Karpas-422 (cell line): ENCODE measurements around the gene CYP4Z1. TPM values are rescaled to one million over a fixed set of nuclear protein-coding genes. Genes with fewer than 3 reads are reported as not detected.

ENCODE experiments used
- DNase-seq: peaks from one replicate; pipeline ENCODE4 v3.0.0-alpha.2; 2015
- H2AFZ ChIP-seq: fragments of 200-600 bp; sonication (generic); 2 replicates; pipeline ENCODE4 v1.6.1; 2014; ENCODE audit warnings: antibody characterized with exemption, low read length, mixed read lengths
- H3K27ac ChIP-seq: fragments of 200-600 bp; sonication (generic); 2 replicates; pipeline ENCODE4 v1.5.1; 2014; ENCODE audit warnings: mild to moderate bottlenecking, low read length, moderate library complexity
- H3K27me3 ChIP-seq: fragments of 200-600 bp; sonication (generic); 2 replicates; pipeline ENCODE4 v1.6.1; 2014; ENCODE audit warnings: low read length, mixed read lengths
- H3K36me3 ChIP-seq: fragments of 200-600 bp; sonication (generic); 2 replicates; pipeline ENCODE4 v1.6.1; 2014; ENCODE audit warnings: low read length, mixed read lengths; ENCODE audit not compliant: insufficient read depth
- H3K4me1 ChIP-seq: fragments of 200-600 bp; sonication (generic); 2 replicates; pipeline ENCODE4 v1.6.1; 2014; ENCODE audit warnings: mild to moderate bottlenecking, low read length, mixed read lengths
- H3K4me2 ChIP-seq: fragments of 200-600 bp; sonication (generic); 2 replicates; pipeline ENCODE4 v1.6.1; 2014; ENCODE audit warnings: low read length, low read depth, mild to moderate bottlenecking; ENCODE audit not compliant: poor library complexity, severe bottlenecking
- H3K4me3 ChIP-seq: fragments of 200-600 bp; sonication (generic); 2 replicates; pipeline ENCODE4 v1.5.1; 2014; ENCODE audit warnings: mild to moderate bottlenecking, antibody characterized with exemption, low read length, mixed read lengths
- H3K79me2 ChIP-seq: fragments of 200-600 bp; sonication (generic); 2 replicates; pipeline ENCODE4 v1.6.1; 2014; ENCODE audit warnings: mild to moderate bottlenecking, low read length, mixed read lengths
- H3K9ac ChIP-seq: fragments of 200-600 bp; sonication (generic); 2 replicates; pipeline ENCODE4 v1.6.0; 2014; ENCODE audit warnings: low read length
- H3K9me2 ChIP-seq: fragments of 200-600 bp; sonication (generic), shearing (Covaris generic); replicated peaks from 2 replicates; pipeline ENCODE4 v1.6.0; 2014; ENCODE audit warnings: mild to moderate bottlenecking, low read length, moderate library complexity; ENCODE audit not compliant: insufficient read depth
- H3K9me3 ChIP-seq: fragments of 300-700, 200-600 bp; sonication (generic); 2 replicates; pipeline ENCODE4 v1.6.1; 2014; ENCODE audit warnings: low read length, mixed read lengths
- H4K20me1 ChIP-seq: fragments of 200-600 bp; sonication (generic); 2 replicates; pipeline ENCODE4 v1.6.1; 2014; ENCODE audit warnings: mild to moderate bottlenecking, antibody characterized with exemption, low read length, low read depth; ENCODE audit not compliant: insufficient read depth
- total RNA-seq: library from RNA; depleted of rRNA; stranded (reverse); fragments of >200 nt; shearing (Covaris generic); gene quantifications from 2 replicates; pipeline ENCODE4 v1.2.3, GENCODE V29; 2014; ENCODE audit warnings: low replicate concordance; rRNA removed

The CYP4Z1 gene
- total RNA-seq, 1 experiment from 2014 or later: not detected

DNA sequence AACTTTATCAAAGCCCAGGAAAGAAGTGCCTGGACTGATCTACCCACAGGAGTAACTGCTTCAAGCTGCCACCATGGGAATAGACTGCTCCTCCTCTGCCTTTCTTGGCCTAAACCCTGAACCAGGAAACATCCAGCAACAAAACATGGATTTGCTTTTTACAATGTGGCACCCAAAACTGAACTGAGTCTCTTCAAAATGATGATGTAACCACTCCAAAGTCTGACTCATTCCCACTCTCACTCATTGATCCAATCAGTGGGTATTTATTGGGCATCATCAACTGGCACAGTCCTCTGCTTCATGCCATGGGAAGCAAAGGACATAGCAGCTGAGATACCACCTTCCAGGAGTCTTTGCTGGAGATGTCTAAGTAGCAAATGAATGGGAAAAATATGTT is 93.7 kb downstream of the CYP4Z1 start:
- Histone ChIP-seq H3K27me3 (no peaks in the 10 kb centered on the region), H3K4me3 (no peak overlapping the region), H3K9ac (no peak overlapping the region), H2AFZ (no peak overlapping the region), H3K9me2 (no peaks in the 10 kb centered on the region), H3K36me3 (no peaks in the 10 kb centered on the region), H3K9me3 (no peaks in the 10 kb centered on the region), H3K79me2 (no peaks in the 10 kb centered on the region), H3K4me2 (no peak overlapping the region), H4K20me1 (no peaks in the 10 kb centered on the region), H3K4me1 (no peaks in the 10 kb centered on the region), H3K27ac (no peak overlapping the region)
- no peak for DNase-seq

DNA sequence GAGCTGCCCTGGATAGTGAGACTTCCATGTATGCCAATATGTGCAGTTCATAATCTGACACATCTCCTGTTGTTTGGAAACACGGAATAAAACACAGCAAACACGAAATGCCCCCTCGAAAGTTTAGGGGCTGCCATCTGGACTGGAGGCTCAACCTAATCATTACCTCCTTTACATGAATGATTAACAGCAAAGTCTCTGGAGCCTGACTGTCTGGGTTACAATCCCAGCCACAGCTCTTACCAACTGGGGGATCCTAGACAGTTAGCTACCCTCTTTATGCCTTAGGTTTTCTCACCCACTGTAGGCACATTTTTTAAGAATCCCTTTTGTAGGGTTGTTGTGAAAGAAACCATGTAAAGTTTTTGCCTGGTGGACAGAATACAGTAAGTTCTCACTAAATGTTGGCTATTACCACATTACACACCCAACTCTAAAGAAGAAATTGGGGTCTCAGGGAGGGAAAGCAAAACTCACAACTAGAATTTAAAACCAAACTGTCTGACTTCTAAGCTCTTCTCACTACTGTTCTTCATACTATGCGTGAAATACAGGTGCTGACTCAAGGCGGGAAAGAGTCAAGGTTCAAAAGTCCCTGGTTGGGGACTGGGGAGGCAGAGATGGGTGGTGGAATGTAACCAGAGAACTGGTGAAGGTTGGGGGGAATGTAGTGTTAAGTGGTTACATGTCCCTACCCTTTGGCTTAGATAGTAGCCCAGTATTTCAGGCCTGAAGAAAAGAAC is 94.4 kb downstream of the CYP4Z1 start:
- no peak overlapping the region for H3K27ac ChIP-seq
- H3K9me3 ChIP-seq: no peaks in the 10 kb centered on the region
- no peak for DNase-seq
- no peak overlapping the region for H2AFZ ChIP-seq
- H3K4me3 ChIP-seq: no peak overlapping the region
- no peak overlapping the region for H3K9ac ChIP-seq
- no peaks in the 10 kb centered on the region for H3K79me2 ChIP-seq
- no peaks in the 10 kb centered on the region for H3K9me2 ChIP-seq
- no peaks in the 10 kb centered on the region for H3K4me1 ChIP-seq
- no peaks in the 10 kb centered on the region for H4K20me1 ChIP-seq
- no peaks in the 10 kb centered on the region for H3K36me3 ChIP-seq
- H3K27me3 ChIP-seq: no peaks in the 10 kb centered on the region
- no peak overlapping the region for H3K4me2 ChIP-seq

DNA sequence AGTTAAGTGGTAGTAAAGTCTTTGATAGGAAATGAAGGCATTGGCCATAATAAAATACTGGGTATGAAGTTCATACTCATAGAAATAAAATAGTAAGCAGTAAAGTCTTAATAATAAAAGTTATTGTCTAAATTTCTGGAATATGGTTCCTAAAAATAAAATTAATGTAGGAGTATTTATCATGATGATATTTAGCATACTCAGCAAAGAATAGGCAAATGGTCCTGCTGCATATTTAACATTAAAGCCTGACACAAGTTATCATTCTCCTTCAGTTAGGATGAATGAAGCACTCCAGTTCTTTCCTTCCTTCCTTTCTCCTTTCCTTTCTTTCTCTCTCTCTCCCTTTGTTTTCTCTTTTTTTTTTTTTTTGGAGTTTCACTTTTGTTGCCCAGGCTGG is 97.5 kb downstream of the CYP4Z1 start:
- Histone ChIP-seq H3K9ac (no peak overlapping the region), H3K4me1 (no peaks in the 10 kb centered on the region), H3K9me2 (no peaks in the 10 kb centered on the region), H3K79me2 (no peaks in the 10 kb centered on the region), H2AFZ (no peak overlapping the region), H3K4me2 (no peak overlapping the region), H3K36me3 (no peaks in the 10 kb centered on the region), H3K27ac (no peak overlapping the region), H3K27me3 (no peaks in the 10 kb centered on the region), H4K20me1 (no peaks in the 10 kb centered on the region), H3K9me3 (no peaks in the 10 kb centered on the region), H3K4me3 (no peak overlapping the region)
- no peak for DNase-seq

Other genes with a start within 250 kb of the CYP4Z1 start
- not detected in 2 replicates for gene CYP4A11, start 125.8 kb upstream of the CYP4Z1 start, total RNA-seq
- gene CYP4X1, start 43.6 kb upstream of the CYP4Z1 start, total RNA-seq: not detected in 2 replicates
- not detected in 2 replicates for gene CYP4A22, start 70.2 kb downstream of the CYP4Z1 start, total RNA-seq
- not detected in 2 replicates for gene PDZK1IP1, start 122.8 kb downstream of the CYP4Z1 start, total RNA-seq
- gene TAL1, start 165.0 kb downstream of the CYP4Z1 start, total RNA-seq: not detected in 2 replicates
- 15.2 and 29.4 TPM in 2 replicates for gene STIL, start 246.9 kb downstream of the CYP4Z1 start, total RNA-seq